T-cell (primary cell): ENCODE results near the gene PPIH. TPM values are rescaled to one million over a fixed set of nuclear protein-coding genes. Genes with fewer than 3 reads are reported as not detected.
"Not testable (repeated sequence)": the region's sequence is repeated elsewhere in the genome, so short reads cannot be mapped to it uniquely, and the experiment has no call there.

Experiments used
- ATAC-seq, 4 experiments: fragments of 200-7000 bp in 3 of 4; fragments of 150-1000 bp in 1 of 4; cut with Tn5 transposase; replicated peaks in 1 of 4; 1 replicate in 3 of 4; 2 replicates in 1 of 4; pipeline ENCODE4 v1.10.0; 2021; ENCODE audit warnings: moderate library complexity in 3 of 4, mild to moderate bottlenecking in 2 of 4, moderate number of reproducible peaks in 1 of 4
- CTCF ChIA-PET, 2 donors: fragments of 300-600 bp; sonication (Branson Sonifier 250); formaldehyde crosslinking; loops; one replicate each; lab custom pipeline; 2022; ENCODE audit warnings: antibody characterized with exemption in 2 of 2; lab: Charles Lee
- POLR2A ChIA-PET, 2 donors: fragments of 300-600 bp; sonication (Branson Sonifier 250); formaldehyde crosslinking; loops; one replicate each; lab custom pipeline; 2022; ENCODE audit warnings: antibody characterized with exemption in 2 of 2; lab: Charles Lee
- DNase-seq, 35 experiments: peaks; one replicate each; pipeline versions ENCODE4 v3.0.0 to v3.0.0-alpha.2; 2013 to 2023
- H3K27ac ChIP-seq: one replicate; pipeline ENCODE4 v1.5.1; 2013; ENCODE audit warnings: low read length
- H3K27me3 ChIP-seq, 2 experiments: replicated peaks in 1 of 2; 1 replicate in 1 of 2; 2 replicates in 1 of 2; pipeline versions ENCODE4 v1.6.1 to v1.7.0; 2013; ENCODE audit warnings: low read length in 1 of 2, mixed read lengths in 1 of 2; ENCODE audit not compliant: control insufficient read depth in 2 of 2, insufficient read depth in 2 of 2; ENCODE audit errors: extremely low read depth in 1 of 2
- H3K36me3 ChIP-seq, 2 donors: 1 replicate in 1 of 2; 2 replicates in 1 of 2; pipeline versions ENCODE4 v1.6.1 to v1.7.0; 2013; ENCODE audit warnings: low read length in 1 of 2; ENCODE audit not compliant: control insufficient read depth in 2 of 2, insufficient read depth in 1 of 2; ENCODE audit errors: extremely low read depth in 1 of 2
- H3K4me1 ChIP-seq, 2 experiments: 1 replicate in 1 of 2; 2 replicates in 1 of 2; pipeline versions ENCODE4 v1.6.1 to v1.7.0; 2013; ENCODE audit warnings: low read length in 2 of 2, mixed read lengths in 1 of 2; ENCODE audit not compliant: insufficient read depth in 2 of 2, control insufficient read depth in 1 of 2; ENCODE audit errors: extremely low read depth in 1 of 2
- H3K4me3 ChIP-seq, 2 donors: 1 replicate in 1 of 2; 2 replicates in 1 of 2; pipeline versions ENCODE4 v1.5.1 to v1.7.0; 2013; ENCODE audit warnings: mild to moderate bottlenecking in 2 of 2, low read length in 1 of 2, moderate library complexity in 1 of 2; ENCODE audit not compliant: control insufficient read depth in 1 of 2; ENCODE audit errors: extremely low read depth in 1 of 2
- H3K9me3 ChIP-seq: 2 replicates; pipeline ENCODE4 v1.7.0; 2013
- H3K27ac Mint-ChIP-seq, 2 donors: one replicate each; pipeline ENCODE4 v1.8.0; 2020 to 2021; ENCODE audit warnings: mild to moderate bottlenecking in 2 of 2, mixed read lengths in 2 of 2
- H3K27me3 Mint-ChIP-seq, 2 donors: one replicate each; pipeline ENCODE4 v1.8.0; 2021 to 2022; ENCODE audit warnings: mixed read lengths in 2 of 2
- H3K36me3 Mint-ChIP-seq: one replicate; pipeline ENCODE4 v1.8.0; 2021; ENCODE audit warnings: mixed read lengths
- H3K4me1 Mint-ChIP-seq, 3 donors: one replicate each; pipeline ENCODE4 v1.8.0; 2020 to 2022; ENCODE audit warnings: mixed read lengths in 3 of 3, mild to moderate bottlenecking in 1 of 3
- H3K4me3 Mint-ChIP-seq, 3 donors: one replicate each; pipeline ENCODE4 v1.8.0; 2020 to 2022; ENCODE audit warnings: mild to moderate bottlenecking in 3 of 3, mixed read lengths in 3 of 3, moderate library complexity in 3 of 3
- H3K9me3 Mint-ChIP-seq, 3 donors: one replicate each; pipeline ENCODE4 v1.8.0; 2020 to 2022; ENCODE audit warnings: mixed read lengths in 3 of 3
- WGBS: methylation state at CpG from one replicate; pipeline ENCODE4 v1.1.5; 2013; ENCODE audit warnings: missing lambda C conversion rate; ENCODE audit not compliant: insufficient coverage; 5-methylcytosine and 5-hydroxymethylcytosine counted together
- total RNA-seq, 35 experiments: library from RNA in 6 of 35; stranded (reverse) in 6 of 35; fragments of 120-200 nt in 1 of 35; gene quantifications; one replicate each; pipeline versions ENCODE4 v1.2.1 to v1.2.4 and lab custom pipeline; 2013 to 2026

PPIH gene
- total RNA-seq, 5 donors from 2014 or later (not counting 1 experiment from before 2014, with no cell fraction given) = 37.4 to 43.1 (median 41.3) TPM

DNA sequence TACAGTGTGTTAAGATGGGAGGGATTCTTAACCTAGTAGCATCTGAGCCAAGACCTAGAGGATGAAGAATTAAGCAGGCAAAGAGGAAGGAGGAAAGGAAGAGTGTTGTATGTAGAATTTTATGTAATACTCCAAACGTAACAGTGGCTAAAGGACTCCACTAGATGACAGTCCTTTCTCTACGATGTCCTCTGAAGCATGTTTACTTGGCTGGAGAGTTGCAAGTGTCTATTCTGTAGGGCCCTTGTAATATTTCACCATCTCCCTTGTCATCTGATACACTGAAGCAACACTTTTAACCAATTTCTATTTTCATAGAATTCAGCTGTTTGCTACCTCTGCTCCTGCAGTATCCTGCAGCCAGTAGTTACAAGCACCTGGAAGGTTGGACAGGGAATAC, 21.8 kb downstream of the PPIH start:
- no peaks in the 10 kb centered on the region for H3K9me3 ChIP-seq
- H3K4me3 ChIP-seq = no peak overlapping the region
- POLR2A ChIA-PET = interaction anchor here in 1 of 2 donors (1.0 kb wide), 1 partner anchor 18 kb away, joined by 4 read pairs; no protein-coding TSS in a partner anchor
- H3K4me1 Mint-ChIP-seq = peaks cover 33 to 38% (median 37%) of the 10 kb centered on the region in 3 donors
- CTCF ChIA-PET = interaction anchor here in 1 of 2 donors (1.1 kb wide), 1 partner anchor 22 kb away, joined by 4 read pairs; the partner anchor contains the start of gene PPIH
- H3K27ac ChIP-seq = no peak overlapping the region
- H3K36me3 Mint-ChIP-seq = peaks cover 26% of the 10 kb centered on the region
- H3K4me3 Mint-ChIP-seq = peak overlapping the region in 2 of 3 donors; percentile 97 to 98
- no peaks in the 10 kb centered on the region for H3K27me3 ChIP-seq
- ATAC-seq (no peak), DNase-seq (no peak)
- no peaks in the 10 kb centered on the region for H3K9me3 Mint-ChIP-seq
- peaks cover 12 to 23% of the 10 kb centered on the region in 2 experiments for H3K4me1 ChIP-seq
- WGBS = no CpG with 5 or more reads among the region's 2 CpGs
- H3K27ac Mint-ChIP-seq = peak overlapping the region; percentile 5 to 96
- H3K27me3 Mint-ChIP-seq = no peaks in the 10 kb centered on the region
- H3K36me3 ChIP-seq = peaks cover 3 to 14% of the 10 kb centered on the region in 2 donors

DNA sequence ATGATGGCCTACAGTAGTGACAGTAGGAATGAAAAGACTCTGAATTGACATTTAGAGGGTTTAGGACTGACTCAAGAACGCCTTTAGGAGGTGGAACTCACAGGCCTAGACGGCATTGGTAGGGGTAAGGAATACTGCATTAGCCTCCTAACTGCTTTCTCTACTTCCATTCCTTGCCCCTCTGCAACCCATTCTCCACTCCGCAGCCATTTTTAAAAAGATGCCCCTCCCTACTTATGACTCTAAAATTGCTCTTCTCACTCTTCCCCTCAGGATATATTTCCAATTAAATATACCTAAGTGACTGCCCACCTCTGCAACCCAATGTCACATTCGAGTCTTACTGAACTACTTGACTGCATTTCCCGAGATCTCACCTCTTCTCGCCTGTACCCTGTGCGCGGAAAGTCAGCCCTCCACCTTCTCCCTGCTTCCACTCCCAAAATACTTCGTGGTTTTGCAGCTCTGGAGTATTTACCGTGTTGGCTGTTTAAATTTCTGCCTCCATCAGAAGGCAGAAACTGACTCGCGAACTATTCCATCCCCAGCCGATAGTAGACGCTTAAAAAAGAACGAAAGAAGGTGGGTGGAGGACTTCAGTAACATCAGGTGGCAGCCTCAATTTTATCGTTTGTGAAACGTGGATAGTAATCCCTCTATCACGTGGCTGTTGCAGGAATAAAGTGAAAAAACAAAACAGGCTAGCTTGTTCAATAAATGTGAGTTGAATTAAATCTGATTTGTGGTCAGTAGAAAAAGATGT, 22.9 kb downstream of the PPIH start:
- 5% methylated on average over 4 of the region's 18 CpGs for WGBS
- Mint-ChIP-seq H3K4me3 (peak overlapping the region; percentile 97 to 98 (median 97)), H3K36me3 (peaks cover 20% of the 10 kb centered on the region), H3K9me3 (no peaks in the 10 kb centered on the region), H3K27ac (peak overlapping the region; percentile 95 to 96), H3K4me1 (peaks cover 43 to 48% (median 48%) of the 10 kb centered on the region in 3 donors), H3K27me3 (no peaks in the 10 kb centered on the region)
- peaks cover 3 to 9% of the 10 kb centered on the region in 2 donors for H3K36me3 ChIP-seq
- H3K27me3 ChIP-seq = no peaks in the 10 kb centered on the region
- peak overlapping the region; percentile 76 to 90 for H3K4me3 ChIP-seq
- DNase-seq (peak in 9 of 35 experiments; percentile 4 to 57 (median 21)), ATAC-seq (no peak)
- H3K9me3 ChIP-seq = no peaks in the 10 kb centered on the region
- CTCF ChIA-PET = interaction anchor here in 1 of 2 donors (1.1 to 1.5 kb wide), 3 partner anchors 23 to 165 kb away, joined by 4 read pairs; partner anchors contain the start of genes PPIH and ZNF691
- H3K4me1 ChIP-seq = peaks cover 12 to 34% of the 10 kb centered on the region in 2 experiments
- peak overlapping the region; percentile 67 for H3K27ac ChIP-seq
- POLR2A ChIA-PET = interaction anchor here in 1 of 2 donors (1.0 kb wide), 1 partner anchor 17 kb away, joined by 4 read pairs; no protein-coding TSS in a partner anchor

DNA sequence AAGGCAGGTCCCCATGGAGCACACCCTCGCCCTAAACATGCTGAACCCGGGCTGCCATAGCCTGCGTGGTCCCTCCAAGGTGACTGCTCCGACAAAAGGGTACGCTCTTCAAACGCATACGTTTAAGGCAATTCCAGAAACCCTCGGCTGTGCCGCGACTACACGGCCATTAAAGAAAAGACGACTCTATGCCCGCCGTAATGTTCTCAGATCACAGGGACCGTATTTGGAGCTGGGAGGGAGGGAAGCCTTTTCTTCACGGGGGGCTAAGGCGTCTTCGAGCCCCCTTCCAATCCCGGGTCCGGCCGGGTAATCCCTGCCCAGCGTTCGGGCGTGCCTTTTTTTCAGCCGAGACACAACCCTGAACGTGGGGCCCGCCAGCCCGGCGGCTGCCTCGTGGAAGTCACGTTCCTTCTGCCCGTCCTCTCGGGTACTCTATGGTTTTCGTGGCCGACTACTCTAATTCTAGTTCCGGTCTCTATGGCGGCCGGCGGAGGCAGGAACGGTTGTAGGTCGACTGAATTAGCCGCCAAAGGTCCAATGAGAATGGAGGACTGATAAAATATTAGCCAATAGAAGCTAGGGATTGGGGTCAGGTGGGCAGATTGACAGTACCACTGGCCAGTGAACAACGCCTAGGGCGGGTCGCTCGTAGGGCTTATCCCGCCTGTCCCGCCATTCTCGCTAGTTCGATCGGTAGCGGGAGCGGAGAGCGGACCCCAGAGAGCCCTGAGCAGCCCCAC, 23.7 kb downstream of the PPIH start, which contains the start of gene YBX1:
TSS of gene YBX1 (plus strand) at position 678 of the 743 bp plus-strand sequence. CDS start 148 bp downstream, outside the sequence.
- POLR2A ChIA-PET = interaction anchor here (0.6 to 2.2 kb wide), 8 partner anchors 20 to 1990 kb away, joined by 3 to 19 read pairs (median 4); partner anchors contain the start of genes PPIH (in 2 of the 2), C1orf50 (in 1 of the 2), CCDC30 (in 1 of the 2) and P3H1 (in 1 of the 2)

DNA sequence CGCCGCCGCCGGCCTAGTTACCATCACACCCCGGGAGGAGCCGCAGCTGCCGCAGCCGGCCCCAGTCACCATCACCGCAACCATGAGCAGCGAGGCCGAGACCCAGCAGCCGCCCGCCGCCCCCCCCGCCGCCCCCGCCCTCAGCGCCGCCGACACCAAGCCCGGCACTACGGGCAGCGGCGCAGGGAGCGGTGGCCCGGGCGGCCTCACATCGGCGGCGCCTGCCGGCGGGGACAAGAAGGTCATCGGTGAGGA, 24.2 kb downstream of the PPIH start:
- H3K27ac ChIP-seq, H3K9me3 ChIP-seq, H3K9me3 Mint-ChIP-seq, H3K36me3 ChIP-seq, H3K27me3 ChIP-seq, DNase-seq, H3K27me3 Mint-ChIP-seq: not testable (repeated sequence)
- Mint-ChIP-seq H3K27ac (peak overlapping the region; percentile 95 to 96), H3K4me1 (peaks cover 56 to 61% (median 61%) of the 10 kb centered on the region in 3 donors), H3K4me3 (peak overlapping the region; percentile 97 to 98 (median 97)), H3K36me3 (peaks cover 15% of the 10 kb centered on the region)
- peak overlapping the region; percentile 76 to 90 for H3K4me3 ChIP-seq
- ChIA-PET POLR2A (interaction anchor here (0.6 to 2.2 kb wide), 7 partner anchors 20 to 1990 kb away, joined by 3 to 19 read pairs (median 3); partner anchors contain the start of genes PPIH (in 2 of the 2), C1orf50 (in 1 of the 2), CCDC30 (in 1 of the 2) and P3H1 (in 1 of the 2)), CTCF (interaction anchor here in 1 of 2 donors (0.6 to 2.4 kb wide), 7 partner anchors 9 to 164 kb away, joined by 3 to 9 read pairs (median 4); partner anchors contain the start of genes C1orf50, P3H1, PPIH and ZNF691)
- peak; percentile 21 to 29 (median 26) for ATAC-seq
- H3K4me1 ChIP-seq = peaks cover 18 to 44% of the 10 kb centered on the region in 2 experiments
- 0% methylated on average over 13 of the region's 33 CpGs for WGBS

More for the DNA sequence above, 23.7 kb downstream of the PPIH start, which contains the start of gene YBX1:
- H3K4me3 Mint-ChIP-seq = peak within 1 kb of the TSS; percentile 97 to 98 (median 98)
- ATAC-seq = peak; percentile 90 to 91 (median 91)
- peak within 1 kb of the TSS; percentile 76 to 90 for H3K4me3 ChIP-seq
- H3K4me1 Mint-ChIP-seq = peaks cover 51 to 56% (median 56%) of the 10 kb centered on the region in 3 donors
- H3K27ac Mint-ChIP-seq = peak within 1 kb of the TSS; percentile 96
- H3K36me3 ChIP-seq = peaks cover 3 to 8% of the 10 kb centered on the region in 2 donors
- H3K9me3 ChIP-seq = no peaks in the 10 kb centered on the region
- no peaks in the 10 kb centered on the region for H3K9me3 Mint-ChIP-seq
- peak within 1 kb of the TSS; percentile 67 for H3K27ac ChIP-seq
- no peaks in the 10 kb centered on the region for H3K27me3 ChIP-seq
- peak; percentile 88 to 98 (median 94) for DNase-seq
- under 1% methylated on average over 49 of the region's 54 CpGs for WGBS
- peaks cover 15% of the 10 kb centered on the region for H3K36me3 Mint-ChIP-seq
- H3K4me1 ChIP-seq = peaks cover 15 to 42% of the 10 kb centered on the region in 2 experiments
- CTCF ChIA-PET = interaction anchor here in 1 of 2 donors (0.6 to 2.4 kb wide), 7 partner anchors 9 to 164 kb away, joined by 3 to 9 read pairs (median 4); partner anchors contain the start of genes C1orf50, P3H1, PPIH and ZNF691
- no peaks in the 10 kb centered on the region for H3K27me3 Mint-ChIP-seq

DNA sequence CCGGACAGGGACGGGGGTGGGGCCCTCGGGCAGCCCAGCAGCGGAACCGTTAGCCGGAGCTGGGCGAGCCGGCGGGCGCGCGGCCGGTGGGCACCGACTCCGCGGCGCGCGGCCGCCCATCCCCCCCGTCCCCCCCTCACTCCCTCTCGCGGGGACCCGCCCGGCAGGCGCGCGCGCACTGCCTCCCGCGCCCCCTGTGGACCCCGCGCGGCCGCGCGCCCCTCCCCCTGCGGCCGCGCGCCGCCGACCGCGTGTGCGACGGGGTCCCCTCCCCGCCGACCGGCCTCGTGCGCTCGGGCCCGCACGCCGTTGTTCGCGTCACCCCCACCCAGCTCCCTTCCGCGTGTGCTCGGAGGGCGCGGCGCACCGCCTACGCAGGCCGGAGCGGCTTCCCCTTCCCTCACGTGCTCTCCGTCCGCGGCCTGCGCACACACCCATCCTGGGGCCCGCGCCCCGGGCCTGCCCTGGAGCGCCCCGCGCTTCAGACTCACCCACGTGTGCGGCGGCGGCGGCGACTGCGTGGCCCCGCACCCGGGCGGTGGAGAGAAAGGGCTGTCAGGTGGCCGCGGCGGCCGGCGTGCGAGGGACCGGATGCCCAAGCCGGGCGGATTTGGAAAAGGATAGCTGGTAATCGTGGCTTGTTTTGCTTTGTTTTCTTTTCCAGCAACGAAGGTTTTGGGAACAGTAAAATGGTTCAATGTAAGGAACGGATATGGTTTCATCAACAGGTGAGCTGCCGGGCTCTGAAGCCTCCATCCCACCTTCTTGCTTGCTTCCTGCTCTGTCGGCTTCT, 24.7 kb downstream of the PPIH start:
- Histone ChIP-seq H3K4me1 (peaks cover 22 to 49% of the 10 kb centered on the region in 2 experiments), H3K27me3 (no peaks in the 10 kb centered on the region), H3K27ac (peak overlapping the region; percentile 48), H3K9me3 (no peaks in the 10 kb centered on the region), H3K4me3 (peak overlapping the region; percentile 58 to 76), H3K36me3 (peaks cover 3 to 8% of the 10 kb centered on the region in 2 donors)
- Mint-ChIP-seq H3K27ac (peak overlapping the region; percentile 89 to 96), H3K36me3 (peaks cover 20% of the 10 kb centered on the region), H3K9me3 (no peaks in the 10 kb centered on the region), H3K4me1 (peaks cover 61 to 66% (median 66%) of the 10 kb centered on the region in 3 donors), H3K4me3 (peak overlapping the region; percentile 86 to 98 (median 98)), H3K27me3 (no peaks in the 10 kb centered on the region)
- WGBS = under 1% methylated on average over 95 of the region's 103 CpGs
- ATAC-seq = peak; percentile 37 to 46 (median 42)
- CTCF ChIA-PET = interaction anchor here (0.6 to 2.4 kb wide), 10 partner anchors 8 to 163 kb away, joined by 3 to 9 read pairs (median 4); partner anchors contain the start of genes C1orf50 (in 2 of the 2), P3H1 (in 2 of the 2), PPIH (in 1 of the 2) and ZNF691 (in 1 of the 2)
- POLR2A ChIA-PET = interaction anchor here (0.6 to 2.2 kb wide), 11 partner anchors 9 to 1991 kb away, joined by 3 to 19 read pairs (median 3); partner anchors contain the start of genes C1orf50 (in 2 of the 2), P3H1 (in 2 of the 2), PPIH (in 2 of the 2) and CCDC30 (in 1 of the 2)
- peak; percentile 30 to 81 (median 53) for DNase-seq
